ENCODE data around the gene UTS2R.
"Not testable (repeated sequence)": the region's sequence is repeated elsewhere in the genome, so short reads cannot be mapped to it uniquely, and the experiment has no call there.

UTS2R gene

GRCh38 chr17:82354804-82355308, 16.7 kb upstream of the UTS2R start:
- DNase-seq (ENCODE audit: low read depth in 2 of 2) = no peak

GRCh38 chr17:82355770-82356427, 15.7 kb upstream of the UTS2R start:
- no peak for DNase-seq (ENCODE audit: low read depth in 2 of 2)

GRCh38 chr17:82356845-82357355, 14.7 kb upstream of the UTS2R start:
- no peak for DNase-seq (ENCODE audit: low read depth in 2 of 2)

GRCh38 chr17:82357394-82357793, 14.2 kb upstream of the UTS2R start:
- no peak for DNase-seq (ENCODE audit: low read depth in 2 of 2)

- DNase-seq (ENCODE audit: low read depth in 2 of 2) = no peak
Observed at GRCh38 chr17:82358465-82359350, 12.9 kb upstream of the UTS2R start, which contains the start of gene TEX19. Gene TEX19 (plus strand): TSS chr17:82359247. CDS start chr17:82362151, 2,904 bp downstream.

- DNase-seq (ENCODE audit: low read depth in 2 of 2) = not testable (repeated sequence)
Observed at GRCh38 chr17:82359451-82360074, 12.0 kb upstream of the UTS2R start.

- DNase-seq (ENCODE audit: low read depth in 2 of 2) = no peak
Observed at GRCh38 chr17:82361885-82362633, 9.5 kb upstream of the UTS2R start.

- DNase-seq (ENCODE audit: low read depth in 2 of 2) = no peak
Observed at GRCh38 chr17:82365606-82366295, 5.8 kb upstream of the UTS2R start.

- DNase-seq (ENCODE audit: low read depth in 2 of 2) = no peak
Observed at GRCh38 chr17:82366749-82367148, 4.8 kb upstream of the UTS2R start.

GRCh38 chr17:82367724-82368524, 3.6 kb upstream of the UTS2R start:
- no peak for DNase-seq (ENCODE audit: low read depth in 2 of 2)

GRCh38 chr17:82369211-82369610, 2.4 kb upstream of the UTS2R start:
- no peak for DNase-seq (ENCODE audit: low read depth in 2 of 2)

GRCh38 chr17:82370471-82371332, 863 bp upstream of the UTS2R start:
- DNase-seq (ENCODE audit: low read depth in 2 of 2) = peak in 1 of 2 experiments; percentile 19

GRCh38 chr17:82372249-82373071, 895 bp downstream of the UTS2R start:
- DNase-seq (ENCODE audit: low read depth in 2 of 2) = no peak

GRCh38 chr17:82373072-82373452, 1.5 kb downstream of the UTS2R start:
- not testable (repeated sequence) for DNase-seq (ENCODE audit: low read depth in 2 of 2)

GRCh38 chr17:82373731-82374625, 2.4 kb downstream of the UTS2R start:
- no peak for DNase-seq (ENCODE audit: low read depth in 2 of 2)

GRCh38 chr17:82374626-82375331, 3.2 kb downstream of the UTS2R start:
- no peak for DNase-seq (ENCODE audit: low read depth in 2 of 2)
